Activated CD8-positive, alpha-beta memory T cell treated with anti-CD3 and anti-CD28 coated beads, Interleukin-2, amount 10 ng/mL, durations not matched to agents 7 days and 5 days (primary cell): Measurements from ENCODE around the gene SIPA1. TPM values are rescaled to one million over a fixed set of nuclear protein-coding genes. Genes with fewer than 3 reads are reported as not detected.
A peak's percentile ranks its signal among the peaks of the same experiment; 100 is the strongest.
"Not testable (repeated sequence)": the region's sequence is repeated elsewhere in the genome, so short reads cannot be mapped to it uniquely, and the experiment has no call there.

Experiments used
- ATAC-seq: fragments of 150-1000 bp; cut with Tn5 transposase; one replicate; pipeline ENCODE4 v1.10.0; 2021; ENCODE audit warnings: moderate library complexity
- CTCF ChIA-PET: fragments of 350-600 bp; sonication (Branson Sonifier 250); formaldehyde crosslinking; loops from one replicate; lab custom pipeline; 2021; ENCODE audit warnings: antibody characterized with exemption; lab: Charles Lee
- DNase-seq: peaks from one replicate; pipeline ENCODE4 v3.0.0-alpha.2; 2020
- H3K27ac Mint-ChIP-seq: one replicate; pipeline ENCODE4 v1.8.0; 2021; ENCODE audit warnings: mild to moderate bottlenecking, mixed read lengths
- H3K27me3 Mint-ChIP-seq: one replicate; pipeline ENCODE4 v1.8.0; 2021; ENCODE audit warnings: mixed read lengths
- H3K36me3 Mint-ChIP-seq: one replicate; pipeline ENCODE4 v1.8.0; 2021; ENCODE audit warnings: mild to moderate bottlenecking, mixed read lengths
- H3K4me1 Mint-ChIP-seq: one replicate; pipeline ENCODE4 v1.8.0; 2021; ENCODE audit warnings: mixed read lengths
- H3K4me3 Mint-ChIP-seq: one replicate; pipeline ENCODE4 v1.8.0; 2021; ENCODE audit warnings: mild to moderate bottlenecking, moderate library complexity, mixed read lengths
- H3K9me3 Mint-ChIP-seq: one replicate; pipeline ENCODE4 v1.8.0; 2022; ENCODE audit warnings: low read depth, mixed read lengths
- total RNA-seq, 2 experiments: library from RNA; stranded (reverse); gene quantifications; one replicate each; pipeline ENCODE4 v1.2.3, GENCODE V29; 2021

Gene SIPA1
- total RNA-seq, 2 experiments from 2014 or later = 188 to 267 TPM

DNA sequence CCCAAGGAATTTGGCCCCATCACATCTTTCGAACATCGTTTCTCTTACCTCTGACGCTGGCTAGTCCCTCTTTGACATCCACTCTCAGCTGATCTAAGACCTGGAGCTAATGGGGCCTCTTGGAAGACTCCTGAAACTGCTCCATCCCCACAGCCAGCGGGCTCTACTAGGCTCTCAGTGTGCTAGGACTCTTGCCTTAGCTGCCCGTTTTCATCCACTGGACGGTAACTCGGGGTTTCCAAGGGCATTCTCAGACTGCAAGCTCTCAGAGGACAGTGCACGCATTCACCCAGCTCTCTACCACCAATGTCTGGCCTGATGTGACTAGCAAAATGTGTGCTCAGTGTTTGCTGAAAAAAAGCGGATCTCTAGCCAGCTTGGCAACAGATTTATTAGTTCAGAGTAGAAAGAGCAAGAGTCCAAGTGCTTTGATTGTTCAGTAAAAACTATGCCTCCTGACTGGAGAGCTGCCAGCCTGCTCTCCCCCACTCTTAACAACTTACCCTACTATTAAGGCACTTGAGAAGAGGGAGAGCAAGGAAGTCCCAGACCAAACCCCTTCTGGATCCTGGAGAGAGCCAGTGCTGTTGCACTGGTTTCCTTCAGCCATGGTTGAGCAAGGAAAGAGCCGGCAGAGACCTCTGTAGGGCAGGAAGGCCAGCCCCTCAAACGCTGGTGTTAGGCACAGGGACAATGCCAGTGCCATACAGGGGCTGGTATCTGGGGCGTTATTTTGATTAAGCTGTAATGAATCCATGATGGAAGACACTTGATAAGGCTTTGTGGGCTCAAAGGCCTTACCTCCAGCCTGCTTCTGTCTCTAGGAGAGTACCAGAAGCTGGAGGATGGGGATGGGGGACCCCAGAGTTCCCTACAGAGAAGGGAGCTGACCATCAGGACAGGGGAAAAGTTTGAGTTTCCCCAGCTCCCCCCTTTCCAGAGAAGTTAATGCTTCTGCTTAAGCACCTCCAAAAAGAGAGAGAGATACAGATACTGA, 15.6 kb downstream of the SIPA1 start:
- H3K4me3 Mint-ChIP-seq = peak overlapping the region; percentile 81
- DNase-seq (no peak), ATAC-seq (no peak)
- H3K4me1 Mint-ChIP-seq = peaks cover 37% of the 10 kb centered on the region
- CTCF ChIA-PET = interaction anchor here (0.9 to 3.5 kb wide), 13 partner anchors 10 to 234 kb away, joined by 3 to 35 read pairs (median 5); partner anchors contain the start of genes FAM89B, FIBP, KAT5 and MAP3K11
- H3K27ac Mint-ChIP-seq = peak overlapping the region; percentile 94
- no peaks in the 10 kb centered on the region for H3K9me3 Mint-ChIP-seq
- H3K36me3 Mint-ChIP-seq = peaks cover 35% of the 10 kb centered on the region
- no peaks in the 10 kb centered on the region for H3K27me3 Mint-ChIP-seq

DNA sequence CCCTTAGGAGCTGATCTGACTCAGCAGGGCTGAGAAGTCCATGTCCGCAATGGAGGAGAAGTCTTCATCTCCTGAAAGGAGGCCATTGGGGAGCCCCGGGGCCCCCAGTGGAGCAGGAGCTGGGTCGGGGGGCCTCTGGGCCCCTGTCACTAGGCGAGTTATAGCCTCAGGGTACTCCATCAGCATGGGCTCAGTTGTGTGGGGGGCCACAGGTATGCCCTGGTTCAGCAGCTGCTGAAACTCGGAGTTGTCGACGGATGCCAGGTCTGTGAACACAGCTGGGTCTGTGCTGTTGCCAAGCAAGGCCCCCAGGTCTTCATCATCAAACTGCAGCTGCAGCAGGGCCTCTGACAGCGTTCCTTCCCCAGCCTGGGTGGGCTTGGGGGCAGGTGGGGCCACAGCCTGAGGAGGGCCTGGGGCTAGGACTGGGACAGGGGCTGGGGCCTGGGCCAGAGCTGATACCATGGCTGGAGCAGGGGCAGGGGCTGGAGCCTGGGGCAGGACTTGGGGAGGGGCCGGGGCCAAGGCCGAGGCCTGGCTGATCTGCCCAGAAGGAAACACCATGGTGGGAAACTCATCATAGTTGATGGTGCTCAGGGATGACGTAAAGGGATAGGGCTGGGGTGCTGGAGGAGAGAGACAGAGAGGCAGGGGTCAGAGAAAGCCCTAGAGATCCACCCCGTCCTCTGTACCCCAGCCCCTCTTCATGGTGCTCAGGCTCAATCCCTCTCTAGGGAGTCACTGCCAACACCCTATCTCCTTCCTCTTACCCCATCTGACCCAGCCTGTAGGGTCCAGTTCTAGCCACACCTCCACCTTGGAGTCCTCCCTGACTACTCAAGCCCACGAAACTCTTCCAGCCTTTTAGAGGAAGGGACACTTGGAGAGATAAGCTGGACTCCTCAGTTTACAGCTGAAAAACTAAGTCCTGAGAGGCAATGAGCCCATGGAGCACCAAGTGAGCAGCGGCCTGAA, 16.8 kb downstream of the SIPA1 start:
- peaks cover 44% of the 10 kb centered on the region for H3K4me1 Mint-ChIP-seq
- no peak for DNase-seq
- CTCF ChIA-PET = interaction anchor here (0.9 to 3.5 kb wide), 6 partner anchors 12 to 125 kb away, joined by 3 to 35 read pairs (median 4); partner anchors contain the start of genes KAT5 and SIPA1

GRCh38 chr11:65655570-65656332, 17.9 kb downstream of the SIPA1 start:
- Mint-ChIP-seq H3K36me3 (peaks cover 51% of the 10 kb centered on the region), H3K4me3 (no peak overlapping the region), H3K9me3 (no peaks in the 10 kb centered on the region), H3K4me1 (peaks cover 49% of the 10 kb centered on the region), H3K27me3 (no peaks in the 10 kb centered on the region), H3K27ac (peak overlapping the region; percentile 39)
- CTCF ChIA-PET = interaction anchor here (0.9 to 1.4 kb wide), 3 partner anchors 18 to 68 kb away, joined by 3 read pairs; partner anchors contain the start of gene SIPA1
- ATAC-seq = no peak
- no peak for DNase-seq

More for the DNA sequence above, 16.8 kb downstream of the SIPA1 start:
- no peak for ATAC-seq
- no peak overlapping the region for H3K4me3 Mint-ChIP-seq
- H3K27me3 Mint-ChIP-seq = no peaks in the 10 kb centered on the region
- no peaks in the 10 kb centered on the region for H3K9me3 Mint-ChIP-seq
- peak overlapping the region; percentile 20 for H3K27ac Mint-ChIP-seq
- H3K36me3 Mint-ChIP-seq = peaks cover 47% of the 10 kb centered on the region

- CTCF ChIA-PET = interaction anchor here (1.2 kb wide), 1 partner anchor 32 kb away, joined by 3 read pairs; no protein-coding TSS in a partner anchor
- H3K4me3 Mint-ChIP-seq = no peak overlapping the region
Observed at GRCh38 chr11:65657426-65657825, 19.5 kb downstream of the SIPA1 start.

GRCh38 chr11:65658174-65659021, 20.5 kb downstream of the SIPA1 start:
- DNase-seq (no peak), ATAC-seq (no peak)
- Mint-ChIP-seq H3K9me3 (no peaks in the 10 kb centered on the region), H3K4me1 (peaks cover 37% of the 10 kb centered on the region), H3K36me3 (peaks cover 55% of the 10 kb centered on the region), H3K4me3 (no peak overlapping the region), H3K27me3 (no peaks in the 10 kb centered on the region), H3K27ac (no peak overlapping the region)
- CTCF ChIA-PET = no interaction called here

More at GRCh38 chr11:65657426-65657825, 19.5 kb downstream of the SIPA1 start:
- Mint-ChIP-seq H3K9me3 (no peaks in the 10 kb centered on the region), H3K27ac (no peak overlapping the region), H3K4me1 (peaks cover 45% of the 10 kb centered on the region), H3K36me3 (peaks cover 55% of the 10 kb centered on the region), H3K27me3 (no peaks in the 10 kb centered on the region)
- ATAC-seq (no peak), DNase-seq (no peak)

GRCh38 chr11:65660038-65660437, 22.1 kb downstream of the SIPA1 start:
- ATAC-seq (no peak), DNase-seq (no peak)
- Mint-ChIP-seq H3K9me3 (no peaks in the 10 kb centered on the region), H3K4me3 (no peak overlapping the region), H3K4me1 (peaks cover 36% of the 10 kb centered on the region), H3K27me3 (no peaks in the 10 kb centered on the region), H3K36me3 (peaks cover 52% of the 10 kb centered on the region), H3K27ac (peak overlapping the region; percentile 20)
- CTCF ChIA-PET = no interaction called here

DNA sequence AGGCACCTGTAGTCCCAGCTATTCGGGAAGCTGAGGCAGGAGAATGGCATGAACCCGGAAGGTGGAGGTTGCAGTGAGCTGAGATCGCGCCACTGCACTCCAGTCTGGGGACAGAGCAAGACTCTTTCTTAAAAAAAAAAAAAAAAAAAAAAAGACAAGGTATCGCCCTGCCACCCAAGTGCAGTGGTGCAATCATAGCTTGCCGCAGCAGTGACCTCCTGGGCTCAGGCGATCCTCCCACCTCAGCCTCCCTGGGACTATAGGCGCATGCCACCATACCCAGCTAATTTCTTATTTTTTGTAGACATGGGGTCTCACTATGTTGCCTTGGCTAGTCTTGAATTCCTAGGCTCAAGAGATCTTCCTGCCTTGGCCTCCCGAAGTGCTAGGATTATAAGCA, 23.0 kb downstream of the SIPA1 start:
- not testable (repeated sequence) for H3K9me3 Mint-ChIP-seq, ATAC-seq, DNase-seq, H3K27ac Mint-ChIP-seq, H3K27me3 Mint-ChIP-seq
- Mint-ChIP-seq H3K36me3 (peaks cover 43% of the 10 kb centered on the region), H3K4me1 (peaks cover 38% of the 10 kb centered on the region), H3K4me3 (peak overlapping the region; percentile 83)
- CTCF ChIA-PET = interaction anchor here (0.9 kb wide), 1 partner anchor 119 kb away, joined by 3 read pairs; no protein-coding TSS in a partner anchor

GRCh38 chr11:65661599-65662246, 23.8 kb downstream of the SIPA1 start:
- ATAC-seq (no peak), DNase-seq (no peak)
- H3K4me3 Mint-ChIP-seq = peak overlapping the region; percentile 83
- H3K36me3 Mint-ChIP-seq = peaks cover 38% of the 10 kb centered on the region
- no peaks in the 10 kb centered on the region for H3K27me3 Mint-ChIP-seq
- H3K9me3 Mint-ChIP-seq = no peaks in the 10 kb centered on the region
- CTCF ChIA-PET = interaction anchor here (1.8 kb wide), 1 partner anchor 36 kb away, joined by 8 read pairs; no protein-coding TSS in a partner anchor
- peaks cover 34% of the 10 kb centered on the region for H3K4me1 Mint-ChIP-seq
- peak overlapping the region; percentile 81 for H3K27ac Mint-ChIP-seq

DNA sequence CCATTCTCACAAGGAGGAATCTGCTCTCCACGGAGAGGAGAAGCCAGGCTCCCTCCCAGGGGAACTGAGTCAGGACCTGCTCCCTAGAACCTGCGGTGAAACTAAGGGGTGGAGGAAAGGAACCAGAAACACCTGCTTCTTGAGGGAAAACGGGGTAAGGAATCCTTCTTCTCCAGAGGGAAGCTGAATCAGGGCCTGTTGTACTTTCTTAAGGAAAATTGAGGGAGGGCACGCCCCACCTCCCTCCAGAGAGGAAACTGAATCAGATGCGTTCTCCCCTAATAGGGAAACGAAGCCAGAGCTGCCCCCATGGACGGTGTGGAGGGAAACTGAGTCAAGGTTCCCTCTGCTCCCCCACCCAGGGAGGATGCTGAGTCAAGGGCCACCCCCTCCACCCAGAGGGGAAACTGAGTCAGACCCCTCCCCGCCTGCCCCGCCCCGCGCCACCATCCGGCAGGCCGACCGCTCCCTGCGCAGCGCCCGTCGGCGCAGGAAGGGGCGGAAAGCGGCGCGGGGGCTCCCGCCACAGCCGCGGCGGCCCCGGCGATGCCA, 24.4 kb downstream of the SIPA1 start:
- CTCF ChIA-PET = interaction anchor here (0.9 to 1.8 kb wide), 5 partner anchors 9 to 156 kb away, joined by 3 to 9 read pairs (median 4); no protein-coding TSS in a partner anchor
- H3K27ac Mint-ChIP-seq = peak overlapping the region; percentile 81
- H3K4me1 Mint-ChIP-seq = peaks cover 32% of the 10 kb centered on the region
- no peaks in the 10 kb centered on the region for H3K9me3 Mint-ChIP-seq
- H3K36me3 Mint-ChIP-seq = peaks cover 33% of the 10 kb centered on the region
- ATAC-seq = no peak
- DNase-seq = no peak
- no peaks in the 10 kb centered on the region for H3K27me3 Mint-ChIP-seq
- H3K4me3 Mint-ChIP-seq = peak overlapping the region; percentile 83

DNA sequence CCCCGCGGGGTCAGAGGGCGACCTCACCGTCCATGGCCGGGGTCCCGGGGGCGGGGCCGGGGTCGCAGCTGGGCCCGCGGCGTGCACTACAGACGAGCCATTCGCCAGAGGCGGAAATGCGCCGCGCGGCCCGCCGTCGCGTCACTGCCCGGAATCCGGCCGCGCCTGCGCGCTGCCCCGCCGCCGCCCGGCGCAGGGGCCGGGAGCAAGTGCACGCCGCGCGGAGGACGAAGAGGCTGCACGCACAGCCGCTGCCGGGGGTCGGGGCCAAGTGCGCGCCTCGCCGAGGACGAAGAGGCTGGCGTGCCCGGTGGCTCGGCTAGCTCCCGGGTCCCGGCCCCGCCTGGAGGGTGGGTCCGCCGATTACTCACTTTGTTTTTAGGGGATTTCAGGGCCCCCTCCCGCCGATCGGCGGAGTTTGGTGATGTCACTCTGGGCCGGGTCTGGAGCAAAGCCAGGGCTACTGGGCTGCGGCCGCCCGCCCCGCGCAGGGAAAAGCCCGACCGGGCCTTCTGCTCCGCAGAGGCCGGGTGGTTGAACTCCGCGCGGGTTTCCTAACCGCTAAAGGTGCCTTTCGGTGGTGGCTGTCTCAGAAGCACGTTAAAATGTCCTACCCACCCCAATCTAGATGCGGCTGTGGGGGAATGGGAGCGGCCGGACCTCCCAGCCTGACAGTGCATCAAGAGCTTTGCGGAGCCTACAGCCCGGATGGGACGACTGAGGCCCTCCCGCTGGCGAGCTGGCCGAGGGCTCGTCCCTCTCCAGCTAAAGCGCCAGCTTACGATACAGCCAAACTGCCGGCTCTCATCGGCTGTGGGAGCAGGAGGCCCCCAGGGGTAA, 25.1 kb downstream of the SIPA1 start, which contains the start of gene RELA:
Gene RELA (minus strand): TSS at position 118 of the 840 bp plus-strand sequence. CDS start 84 bp downstream, at position 34.
- CTCF ChIA-PET = interaction anchor here (0.6 to 2.1 kb wide), 9 partner anchors 10 to 198 kb away, joined by 3 to 11 read pairs (median 4); partner anchors contain the start of gene KAT5
- H3K27me3 Mint-ChIP-seq = no peaks in the 10 kb centered on the region

More for the DNA sequence above, 25.1 kb downstream of the SIPA1 start, which contains the start of gene RELA:
- H3K36me3 Mint-ChIP-seq = peaks cover 26% of the 10 kb centered on the region
- DNase-seq (peak; percentile 94), ATAC-seq (peak; percentile 90)
- H3K4me1 Mint-ChIP-seq = peaks cover 32% of the 10 kb centered on the region
- H3K4me3 Mint-ChIP-seq = peak within 1 kb of the TSS; percentile 83
- peak within 1 kb of the TSS; percentile 85 for H3K27ac Mint-ChIP-seq
- no peaks in the 10 kb centered on the region for H3K9me3 Mint-ChIP-seq
